H1 (cell line): Measurements from ENCODE around the gene AGPS. TPM values are rescaled to one million over a fixed set of nuclear protein-coding genes. Genes with fewer than 3 reads are reported as not detected.

ENCODE experiments used
- CTCF ChIA-PET: fragments of 300-600 bp; sonication (Branson Sonifier 250); formaldehyde crosslinking; loops from one replicate; lab custom pipeline; 2021; ENCODE audit not compliant: partially characterized antibody; lab: Charles Lee
- POLR2A ChIA-PET: fragments of 300-600 bp; sonication (Branson Sonifier 250); formaldehyde crosslinking; loops from one replicate; lab custom pipeline; 2021; ENCODE audit warnings: inconsistent platforms; ENCODE audit not compliant: partially characterized antibody; lab: Charles Lee
- DNase-seq, 2 experiments: peaks; one replicate each; pipeline versions ENCODE4 v3.0.0 to v3.0.0-alpha.2; 2010 to 2022; ENCODE audit warnings: low spot score in 2 of 2, low read depth in 1 of 2, mixed read lengths in 1 of 2
- FAIRE-seq: peaks from 2 replicates; lab custom pipeline; 2011; peaks lifted over from hg19 to GRCh38; lab: Jason Lieb, UNC
- H2AFZ ChIP-seq: 2 replicates; pipeline ENCODE4 v1.8.1; 2012; ENCODE audit warnings: low read length, inconsistent platforms
- H2AK5ac ChIP-seq: 2 replicates; pipeline ENCODE4 v1.6.1; 2013; ENCODE audit warnings: low read depth, low read length
- H2BK120ac ChIP-seq: replicated peaks from 2 replicates; pipeline ENCODE3; 2013; ENCODE audit warnings: low read depth, low read length, inconsistent platforms
- H2BK12ac ChIP-seq: 2 replicates; pipeline ENCODE4 v1.6.1; 2013; ENCODE audit warnings: low read depth, low read length
- H2BK15ac ChIP-seq: 2 replicates; pipeline ENCODE4 v1.6.1; 2013; ENCODE audit warnings: low read length
- H2BK20ac ChIP-seq: 2 replicates; pipeline ENCODE4 v1.6.1; 2013; ENCODE audit warnings: low read length
- H2BK5ac ChIP-seq: 2 replicates; pipeline ENCODE4 v1.6.1; 2013; ENCODE audit warnings: low read depth, low read length
- H3K14ac ChIP-seq: 2 replicates; pipeline ENCODE4 v1.6.1; 2013; ENCODE audit warnings: inconsistent platforms; ENCODE audit not compliant: insufficient read length
- H3K18ac ChIP-seq: 2 replicates; pipeline ENCODE4 v1.6.1; 2013; ENCODE audit warnings: low read length; ENCODE audit errors: extremely low read depth
- H3K23ac ChIP-seq: 2 replicates; pipeline ENCODE4 v1.6.1; 2013; ENCODE audit warnings: inconsistent platforms; ENCODE audit not compliant: insufficient read length
- H3K23me2 ChIP-seq: 2 replicates; pipeline ENCODE4 v1.6.1; 2013; ENCODE audit warnings: low read depth, low read length
- H3K27ac ChIP-seq: 2 replicates; pipeline ENCODE4 v1.6.1; 2011; ENCODE audit warnings: low read depth, low read length, inconsistent platforms
- H3K27me3 ChIP-seq, 4 experiments: replicated peaks in 1 of 4; 1 replicate in 1 of 4; 2 replicates in 3 of 4; pipeline versions ENCODE4 v1.6.1 to v1.8.1; 2011 to 2013; ENCODE audit warnings: low read length in 3 of 4, mild to moderate bottlenecking in 3 of 4, inconsistent platforms in 2 of 4, mixed read lengths in 2 of 4, moderate library complexity in 1 of 4; ENCODE audit not compliant: control insufficient read depth in 3 of 4, insufficient read depth in 3 of 4; ENCODE audit errors: extremely low read depth in 1 of 4
- H3K36me3 ChIP-seq, 4 experiments: 2 replicates each; pipeline versions ENCODE4 v1.6.1 to v1.8.1; 2011 to 2013; ENCODE audit warnings: mild to moderate bottlenecking in 4 of 4, low read length in 3 of 4, moderate library complexity in 2 of 4, control low read depth in 1 of 4, inconsistent platforms in 1 of 4; ENCODE audit not compliant: insufficient read depth in 4 of 4, control insufficient read depth in 2 of 4
- H3K4ac ChIP-seq: replicated peaks from 2 replicates; pipeline ENCODE3; 2013; ENCODE audit warnings: low read length, low read depth, mixed read lengths, inconsistent platforms; ENCODE audit not compliant: insufficient read length
- H3K4me1 ChIP-seq, 4 experiments: replicated peaks in 1 of 4; 1 replicate in 1 of 4; 2 replicates in 3 of 4; pipeline versions ENCODE4 v1.6.1 to v1.8.1; 2011 to 2013; ENCODE audit warnings: low read length in 3 of 4, inconsistent platforms in 2 of 4, mixed read lengths in 1 of 4; ENCODE audit not compliant: insufficient read depth in 4 of 4, control insufficient read depth in 3 of 4
- H3K4me2 ChIP-seq, 2 experiments: 2 replicates each; pipeline versions ENCODE4 v1.6.1 to v1.8.1; 2011 to 2013; ENCODE audit warnings: low read depth in 2 of 2, low read length in 2 of 2, control low read depth in 1 of 2, inconsistent platforms in 1 of 2, mild to moderate bottlenecking in 1 of 2; ENCODE audit not compliant: insufficient read depth in 1 of 2
- H3K4me3 ChIP-seq, 4 experiments: fragments of 200-600, 300-600 bp in 1 of 4; sonication (generic), shearing (Covaris generic), sonication (Bioruptor Twin) in 1 of 4; 2 replicates each; pipeline versions ENCODE4 v1.5.1 to v1.8.1; 2011 to 2016; ENCODE audit warnings: low read length in 4 of 4, low read depth in 3 of 4, control low read depth in 2 of 4, inconsistent platforms in 2 of 4, mild to moderate bottlenecking in 2 of 4, mixed read lengths in 1 of 4, moderate library complexity in 1 of 4; ENCODE audit not compliant: insufficient read depth in 2 of 4; ENCODE audit errors: extremely low read depth in 1 of 4
- H3K56ac ChIP-seq: replicated peaks from 2 replicates; pipeline ENCODE3; 2013; ENCODE audit warnings: low read depth, mild to moderate bottlenecking, mixed read lengths, low read length, inconsistent platforms; ENCODE audit not compliant: insufficient read length
- H3K79me1 ChIP-seq: 2 replicates; pipeline ENCODE4 v1.6.1; 2013; ENCODE audit warnings: low read depth, low read length, control low read depth
- H3K79me2 ChIP-seq, 2 experiments: 2 replicates each; pipeline versions ENCODE4 v1.6.1 to v1.8.1; 2012 to 2013; ENCODE audit warnings: low read length in 2 of 2, mild to moderate bottlenecking in 2 of 2, inconsistent platforms in 1 of 2; ENCODE audit not compliant: insufficient read depth in 2 of 2, control insufficient read depth in 1 of 2
- H3K9ac ChIP-seq, 4 experiments: replicated peaks in 1 of 4; 1 replicate in 1 of 4; 2 replicates in 3 of 4; pipeline versions ENCODE4 v1.6.1 to v1.8.1; 2011 to 2013; ENCODE audit warnings: low read depth in 3 of 4, low read length in 3 of 4, control low read depth in 2 of 4, mild to moderate bottlenecking in 2 of 4, moderate library complexity in 2 of 4, inconsistent platforms in 1 of 4; ENCODE audit errors: extremely low read depth in 1 of 4
- H3K9me3 ChIP-seq, 2 experiments: 2 replicates each; pipeline versions ENCODE4 v1.6.1 to v1.8.1; 2012 to 2013; ENCODE audit warnings: mild to moderate bottlenecking in 2 of 2, moderate library complexity in 2 of 2, control low read depth in 1 of 2, inconsistent platforms in 1 of 2, low read depth in 1 of 2, low read length in 1 of 2, mixed read lengths in 1 of 2; ENCODE audit not compliant: insufficient read depth in 2 of 2
- H4K20me1 ChIP-seq, 2 experiments: replicated peaks in 1 of 2; 2 replicates each; pipeline versions ENCODE3 to v1.8.1; 2011 to 2013; ENCODE audit warnings: inconsistent platforms in 2 of 2, low read length in 2 of 2, mild to moderate bottlenecking in 1 of 2; ENCODE audit not compliant: insufficient read depth in 2 of 2, control insufficient read depth in 1 of 2
- H4K5ac ChIP-seq: 2 replicates; pipeline ENCODE4 v1.6.1; 2013; ENCODE audit warnings: low read length, low read depth, mixed read lengths, inconsistent platforms; ENCODE audit not compliant: insufficient read length
- H4K8ac ChIP-seq: 2 replicates; pipeline ENCODE4 v1.8.0; 2013; ENCODE audit warnings: mild to moderate bottlenecking, moderate library complexity, low read length, inconsistent platforms; ENCODE audit not compliant: insufficient read depth; ENCODE audit errors: extremely low read depth
- H4K91ac ChIP-seq: replicated peaks from 2 replicates; pipeline ENCODE3; 2013; ENCODE audit warnings: low read length, mixed read lengths, inconsistent platforms; ENCODE audit not compliant: insufficient read length
- EP300 ChIP-seq, 2 experiments: IDR thresholded peaks; 1 replicate in 1 of 2; 2 replicates in 1 of 2; pipeline ENCODE4 v1.6.1; 2011 to 2012; ENCODE audit warnings: low read depth in 2 of 2, low read length in 2 of 2, mild to moderate bottlenecking in 2 of 2, borderline replicate concordance in 1 of 2, inconsistent platforms in 1 of 2, moderate library complexity in 1 of 2
- EZH2 ChIP-seq: fragments of 200-600 bp; sonication (generic); IDR thresholded peaks from 2 replicates; pipeline ENCODE4 v1.7.1; 2012; ENCODE audit warnings: low read depth, mild to moderate bottlenecking, moderate library complexity, low read length, inconsistent platforms; ENCODE audit not compliant: severe bottlenecking
- HDAC6 ChIP-seq: IDR thresholded peaks from one replicate; pipeline ENCODE4 v1.7.1; 2012; ENCODE audit warnings: low read depth, mild to moderate bottlenecking, inconsistent platforms, low read length, moderate library complexity
- NANOG ChIP-seq: IDR thresholded peaks from 2 replicates; pipeline ENCODE4 v1.6.1; 2011; ENCODE audit warnings: low read length, low read depth, mild to moderate bottlenecking, inconsistent platforms; ENCODE audit not compliant: insufficient read depth, poor library complexity, severe bottlenecking
- SIRT6 ChIP-seq: IDR thresholded peaks from one replicate; pipeline ENCODE4 v1.7.1; 2012; ENCODE audit warnings: low read length, inconsistent platforms
- SIX5 ChIP-seq: IDR thresholded peaks from 2 replicates; pipeline ENCODE4 v1.6.1; 2011; ENCODE audit warnings: mild to moderate bottlenecking, low read depth, low read length
- TEAD4 ChIP-seq: IDR thresholded peaks from 2 replicates; pipeline ENCODE4 v1.6.1; 2012; ENCODE audit warnings: low read depth, low read length, inconsistent platforms, mixed read lengths
- WGBS, 2 experiments: shearing (Covaris generic) in 1 of 2; methylation state at CpG; one replicate each; pipeline versions ENCODE4 v1.1.6 to v1.1.7; 2013 to 2015; ENCODE audit warnings: low lambda C conversion rate in 2 of 2, mixed read lengths in 2 of 2, inconsistent platforms in 1 of 2, low coverage in 1 of 2, missing lambda C conversion rate in 1 of 2; ENCODE audit not compliant: insufficient replicate concordance in 2 of 2, insufficient coverage in 1 of 2, insufficient read length in 1 of 2; ENCODE audit errors: extremely low coverage in 1 of 2, missing lambda C conversion rate in 1 of 2; 5-methylcytosine and 5-hydroxymethylcytosine counted together
- polyA plus RNA-seq, 7 experiments: library from polyadenylated mRNA; depleted of rRNA in 3 of 7; stranded (reverse) in 5 of 7; unstranded in 2 of 7; fragments of >200 nt in 5 of 7; fragments of 200-250 nt in 2 of 7; gene quantifications; 1 replicate in 5 of 7; 2 replicates in 1 of 7; 4 replicates in 1 of 7; pipeline versions ENCODE4 v1.2.1 to v1.2.3, GENCODE V29; 2011 to 2013; ENCODE audit warnings: missing spikeins in 2 of 7, mixed read lengths in 2 of 7
- total RNA-seq: library from RNA; stranded (reverse); fragmentation: NEBNext Ultra II Directional; extraction: Animal tissue kit (Norgen Biotek cat#: 25700); gene quantifications from 2 replicates; pipeline ENCODE4 v1.2.1, GENCODE V29; 2021
- TF ChIP-seq, protein P1 (sequence below): IDR thresholded peaks from 2 replicates; pipeline ENCODE4 v1.6.1; 2011; ENCODE audit warnings: low read length, improper control_type of control experiment

The AGPS gene
- total and polyA plus RNA-seq, 2 of the 8 experiments (the other 6 are each of a cell fraction or from before 2014, with no cell fraction given), result 7.3 to 57.8 TPM

DNA sequence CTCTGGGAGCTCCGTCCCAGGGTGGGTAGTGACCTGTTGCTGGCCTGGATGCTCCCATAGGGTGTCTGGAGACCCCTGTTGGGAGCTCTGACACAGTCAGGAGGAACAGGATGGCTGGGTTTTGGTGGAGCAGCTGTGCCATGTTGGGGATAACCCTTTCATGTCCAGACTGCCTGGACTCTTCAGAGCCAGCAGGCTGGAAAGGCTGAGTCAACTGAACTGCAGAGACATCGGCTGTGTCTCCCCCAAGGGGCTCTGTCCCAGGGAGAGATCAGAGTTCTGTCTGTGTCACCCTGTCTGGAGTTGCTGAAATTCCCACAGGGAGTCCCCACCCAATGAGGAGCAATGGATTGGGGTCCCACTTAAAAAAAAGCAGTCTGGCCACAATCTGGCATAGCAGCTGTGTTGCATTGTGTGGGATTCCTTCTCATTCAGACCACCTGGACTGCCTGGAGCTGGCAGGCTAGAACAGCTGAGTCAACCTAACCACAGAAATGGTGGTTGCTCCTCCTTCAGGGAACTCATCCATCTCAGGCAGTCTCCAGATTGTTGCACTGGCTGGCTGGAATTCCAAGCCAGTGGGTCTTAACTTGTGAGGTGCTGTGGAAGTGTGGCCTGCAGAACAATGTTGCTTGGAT is 37.2 kb downstream of the AGPS start:
- H3K36me3 ChIP-seq, result peaks cover 0 to 11% (median 4%) of the 10 kb centered on the region in 4 experiments; a peak in 2 of 8 replicates
- H3K79me1 ChIP-seq, result no peaks in the 10 kb centered on the region
- no peak overlapping the region for H3K4me2 ChIP-seq
- H4K20me1 ChIP-seq, result no peaks in the 10 kb centered on the region
- 86% methylated on average over 2 of the region's 2 CpGs; no CpG with 5 or more reads in 1 of the 2 experiments for WGBS, 2 experiments
- H3K23ac ChIP-seq, result no peak overlapping the region
- H2BK15ac ChIP-seq, result no peak overlapping the region
- DNase-seq (no peak), FAIRE-seq (no peak)
- no peak overlapping the region for H2BK5ac ChIP-seq
- H3K14ac ChIP-seq, result no peak overlapping the region
- H3K4me3 ChIP-seq, result no peak overlapping the region
- H3K27me3 ChIP-seq, result no peaks in the 10 kb centered on the region
- no peak overlapping the region for H2BK120ac ChIP-seq
- H4K91ac ChIP-seq, result no peak overlapping the region
- no peak overlapping the region for H4K8ac ChIP-seq
- no peak overlapping the region for H3K9ac ChIP-seq
- H3K18ac ChIP-seq, result no peak overlapping the region; the same call in 1 of the 2 replicates
- H2AK5ac ChIP-seq, result no peak overlapping the region
- no peak overlapping the region for H2AFZ ChIP-seq
- H2BK12ac ChIP-seq, result no peak overlapping the region
- no peaks in the 10 kb centered on the region for H3K4me1 ChIP-seq
- peaks cover 0 to 63% of the 10 kb centered on the region in 2 experiments for H3K79me2 ChIP-seq
- ChIA-PET CTCF (interaction anchor here (1.3 kb wide), 1 partner anchor 175 kb away, joined by 3 read pairs; no protein-coding TSS in a partner anchor), POLR2A (no interaction called here)
- H2BK20ac ChIP-seq, result no peak overlapping the region
- no peak overlapping the region for H3K4ac ChIP-seq
- H3K23me2 ChIP-seq, result no peaks in the 10 kb centered on the region
- peaks cover 10 to 18% of the 10 kb centered on the region in 2 experiments; a peak in 3 of 4 replicates for H3K9me3 ChIP-seq
- no peak overlapping the region for H3K56ac ChIP-seq
- H3K27ac ChIP-seq, result no peak overlapping the region
- no peak overlapping the region for H4K5ac ChIP-seq
- TF ChIP-seq SIX5 (no peak), EZH2 (no peak), NANOG (no peak), EP300 (IDR thresholded peaks at IDR 0.05; ENCODE audit: borderline replicate concordance in 1 of 2, low read depth in 2 of 2, low read length in 2 of 2) (no peak), HDAC6 (no peak), TEAD4 (no peak), SIRT6 (no peak)
- TF ChIP-seq, protein P1, sequence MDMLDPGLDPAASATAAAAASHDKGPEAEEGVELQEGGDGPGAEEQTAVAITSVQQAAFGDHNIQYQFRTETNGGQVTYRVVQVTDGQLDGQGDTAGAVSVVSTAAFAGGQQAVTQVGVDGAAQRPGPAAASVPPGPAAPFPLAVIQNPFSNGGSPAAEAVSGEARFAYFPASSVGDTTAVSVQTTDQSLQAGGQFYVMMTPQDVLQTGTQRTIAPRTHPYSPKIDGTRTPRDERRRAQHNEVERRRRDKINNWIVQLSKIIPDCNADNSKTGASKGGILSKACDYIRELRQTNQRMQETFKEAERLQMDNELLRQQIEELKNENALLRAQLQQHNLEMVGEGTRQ, result no peak
